Measurements from ENCODE around the gene CORO6.

Gene CORO6

GRCh38 chr17:29614349-29615047 is 8.2 kb downstream of the CORO6 start:
- Histone ChIP-seq H3K4me3 (ENCODE audit: low read depth in 1 of 2, low read length in 2 of 2) (peak overlapping the region in 1 of 2 donors; percentile 69), H3K9ac (ENCODE audit: low read depth in 1 of 2, low read length in 2 of 2) (no peak overlapping the region), H3K4me1 (ENCODE audit: control insufficient read depth in 1 of 2, insufficient read depth in 2 of 2, low read length in 2 of 2) (peaks cover 37 to 45% of the 10 kb centered on the region in 2 donors), H3K27ac (ENCODE audit: low read depth, low read length) (no peak overlapping the region), H3K9me3 (ENCODE audit: control insufficient read depth in 1 of 2, low read length in 2 of 2) (no peaks in the 10 kb centered on the region), H3K27me3 (ENCODE audit: control insufficient read depth in 1 of 2, insufficient read depth in 2 of 2, low read length in 2 of 2) (peaks cover 12 to 38% of the 10 kb centered on the region in 2 donors), H3K36me3 (ENCODE audit: control insufficient read depth in 1 of 2, insufficient read depth in 2 of 2, low read length in 2 of 2) (no peaks in the 10 kb centered on the region)

GRCh38 chr17:29613856-29614255 is 8.9 kb downstream of the CORO6 start:
- H3K4me1 ChIP-seq (ENCODE audit: control insufficient read depth in 1 of 2, insufficient read depth in 2 of 2, low read length in 2 of 2): peaks cover 37 to 45% of the 10 kb centered on the region in 2 donors
- H3K9ac ChIP-seq (ENCODE audit: low read depth in 1 of 2, low read length in 2 of 2): no peak overlapping the region
- H3K4me3 ChIP-seq (ENCODE audit: low read depth in 1 of 2, low read length in 2 of 2): peak overlapping the region; percentile 54 to 62
- no peak overlapping the region for H3K27ac ChIP-seq (ENCODE audit: low read depth, low read length)
- H3K36me3 ChIP-seq (ENCODE audit: control insufficient read depth in 1 of 2, insufficient read depth in 2 of 2, low read length in 2 of 2): no peaks in the 10 kb centered on the region
- H3K9me3 ChIP-seq (ENCODE audit: control insufficient read depth in 1 of 2, low read length in 2 of 2): no peaks in the 10 kb centered on the region
- H3K27me3 ChIP-seq (ENCODE audit: control insufficient read depth in 1 of 2, insufficient read depth in 2 of 2, low read length in 2 of 2): peaks cover 9 to 37% of the 10 kb centered on the region in 2 donors

GRCh38 chr17:29613352-29613837 is 9.3 kb downstream of the CORO6 start:
- Histone ChIP-seq H3K36me3 (ENCODE audit: control insufficient read depth in 1 of 2, insufficient read depth in 2 of 2, low read length in 2 of 2) (no peaks in the 10 kb centered on the region), H3K27me3 (ENCODE audit: control insufficient read depth in 1 of 2, insufficient read depth in 2 of 2, low read length in 2 of 2) (peaks cover 9 to 32% of the 10 kb centered on the region in 2 donors), H3K9me3 (ENCODE audit: control insufficient read depth in 1 of 2, low read length in 2 of 2) (no peaks in the 10 kb centered on the region), H3K4me1 (ENCODE audit: control insufficient read depth in 1 of 2, insufficient read depth in 2 of 2, low read length in 2 of 2) (peaks cover 37 to 45% of the 10 kb centered on the region in 2 donors), H3K27ac (ENCODE audit: low read depth, low read length) (no peak overlapping the region), H3K9ac (ENCODE audit: low read depth in 1 of 2, low read length in 2 of 2) (no peak overlapping the region), H3K4me3 (ENCODE audit: low read depth in 1 of 2, low read length in 2 of 2) (peak overlapping the region; percentile 54 to 62)

- Histone ChIP-seq H3K4me3 (ENCODE audit: low read depth in 1 of 2, low read length in 2 of 2) (no peak overlapping the region), H3K27ac (ENCODE audit: low read depth, low read length) (no peak overlapping the region), H3K9me3 (ENCODE audit: control insufficient read depth in 1 of 2, low read length in 2 of 2) (no peaks in the 10 kb centered on the region), H3K36me3 (ENCODE audit: control insufficient read depth in 1 of 2, insufficient read depth in 2 of 2, low read length in 2 of 2) (no peaks in the 10 kb centered on the region), H3K27me3 (ENCODE audit: control insufficient read depth in 1 of 2, insufficient read depth in 2 of 2, low read length in 2 of 2) (peaks cover 9 to 29% of the 10 kb centered on the region in 2 donors), H3K4me1 (ENCODE audit: control insufficient read depth in 1 of 2, insufficient read depth in 2 of 2, low read length in 2 of 2) (peaks cover 31 to 40% of the 10 kb centered on the region in 2 donors), H3K9ac (ENCODE audit: low read depth in 1 of 2, low read length in 2 of 2) (no peak overlapping the region)
These were observed 10.1 kb downstream of the CORO6 start for GRCh38 chr17:29612404-29613280.

GRCh38 chr17:29612094-29612403 is 10.7 kb downstream of the CORO6 start:
- Histone ChIP-seq H3K4me3 (ENCODE audit: low read depth in 1 of 2, low read length in 2 of 2) (no peak overlapping the region), H3K27ac (ENCODE audit: low read depth, low read length) (no peak overlapping the region), H3K27me3 (ENCODE audit: control insufficient read depth in 1 of 2, insufficient read depth in 2 of 2, low read length in 2 of 2) (peaks cover 9 to 29% of the 10 kb centered on the region in 2 donors), H3K36me3 (ENCODE audit: control insufficient read depth in 1 of 2, insufficient read depth in 2 of 2, low read length in 2 of 2) (no peaks in the 10 kb centered on the region), H3K4me1 (ENCODE audit: control insufficient read depth in 1 of 2, insufficient read depth in 2 of 2, low read length in 2 of 2) (peaks cover 25 to 34% of the 10 kb centered on the region in 2 donors), H3K9me3 (ENCODE audit: control insufficient read depth in 1 of 2, low read length in 2 of 2) (no peaks in the 10 kb centered on the region), H3K9ac (ENCODE audit: low read depth in 1 of 2, low read length in 2 of 2) (no peak overlapping the region)

GRCh38 chr17:29611351-29612093 is 11.2 kb downstream of the CORO6 start:
- H3K4me3 ChIP-seq (ENCODE audit: low read depth in 1 of 2, low read length in 2 of 2): no peak overlapping the region

GRCh38 chr17:29610395-29610794 is 12.3 kb downstream of the CORO6 start:
- Histone ChIP-seq H3K27ac (ENCODE audit: low read depth, low read length) (no peak overlapping the region), H3K4me3 (ENCODE audit: low read depth in 1 of 2, low read length in 2 of 2) (no peak overlapping the region), H3K36me3 (ENCODE audit: control insufficient read depth in 1 of 2, insufficient read depth in 2 of 2, low read length in 2 of 2) (no peaks in the 10 kb centered on the region), H3K27me3 (ENCODE audit: control insufficient read depth in 1 of 2, insufficient read depth in 2 of 2, low read length in 2 of 2) (peaks cover 0 to 14% of the 10 kb centered on the region in 2 donors), H3K4me1 (ENCODE audit: control insufficient read depth in 1 of 2, insufficient read depth in 2 of 2, low read length in 2 of 2) (peaks cover 14 to 19% of the 10 kb centered on the region in 2 donors), H3K9me3 (ENCODE audit: control insufficient read depth in 1 of 2, low read length in 2 of 2) (no peaks in the 10 kb centered on the region), H3K9ac (ENCODE audit: low read depth in 1 of 2, low read length in 2 of 2) (no peak overlapping the region)

More at GRCh38 chr17:29611351-29612093, 11.2 kb downstream of the CORO6 start:
- no peaks in the 10 kb centered on the region for H3K36me3 ChIP-seq (ENCODE audit: control insufficient read depth in 1 of 2, insufficient read depth in 2 of 2, low read length in 2 of 2)
- peaks cover 7 to 23% of the 10 kb centered on the region in 2 donors for H3K27me3 ChIP-seq (ENCODE audit: control insufficient read depth in 1 of 2, insufficient read depth in 2 of 2, low read length in 2 of 2)
- peaks cover 20 to 29% of the 10 kb centered on the region in 2 donors for H3K4me1 ChIP-seq (ENCODE audit: control insufficient read depth in 1 of 2, insufficient read depth in 2 of 2, low read length in 2 of 2)
- H3K9ac ChIP-seq (ENCODE audit: low read depth in 1 of 2, low read length in 2 of 2): no peak overlapping the region
- no peaks in the 10 kb centered on the region for H3K9me3 ChIP-seq (ENCODE audit: control insufficient read depth in 1 of 2, low read length in 2 of 2)
- H3K27ac ChIP-seq (ENCODE audit: low read depth, low read length): no peak overlapping the region

GRCh38 chr17:29608986-29609385 is 13.7 kb downstream of the CORO6 start:
- peaks cover 0 to 4% of the 10 kb centered on the region in 2 donors for H3K27me3 ChIP-seq (ENCODE audit: control insufficient read depth in 1 of 2, insufficient read depth in 2 of 2, low read length in 2 of 2)
- no peak overlapping the region for H3K9ac ChIP-seq (ENCODE audit: low read depth in 1 of 2, low read length in 2 of 2)
- no peak overlapping the region for H3K27ac ChIP-seq (ENCODE audit: low read depth, low read length)
- no peaks in the 10 kb centered on the region for H3K36me3 ChIP-seq (ENCODE audit: control insufficient read depth in 1 of 2, insufficient read depth in 2 of 2, low read length in 2 of 2)
- H3K9me3 ChIP-seq (ENCODE audit: control insufficient read depth in 1 of 2, low read length in 2 of 2): no peaks in the 10 kb centered on the region
- H3K4me1 ChIP-seq (ENCODE audit: control insufficient read depth in 1 of 2, insufficient read depth in 2 of 2, low read length in 2 of 2): peaks cover 6% of the 10 kb centered on the region in 2 donors
- H3K4me3 ChIP-seq (ENCODE audit: low read depth in 1 of 2, low read length in 2 of 2): no peak overlapping the region

- H3K36me3 ChIP-seq (ENCODE audit: control insufficient read depth in 1 of 2, insufficient read depth in 2 of 2, low read length in 2 of 2): no peaks in the 10 kb centered on the region
- no peak overlapping the region for H3K9ac ChIP-seq (ENCODE audit: low read depth in 1 of 2, low read length in 2 of 2)
- no peak overlapping the region for H3K4me3 ChIP-seq (ENCODE audit: low read depth in 1 of 2, low read length in 2 of 2)
These were observed 15.0 kb downstream of the CORO6 start for GRCh38 chr17:29607557-29608195.

More at GRCh38 chr17:29607557-29608195, 15.0 kb downstream of the CORO6 start:
- Histone ChIP-seq H3K4me1 (ENCODE audit: control insufficient read depth in 1 of 2, insufficient read depth in 2 of 2, low read length in 2 of 2) (no peaks in the 10 kb centered on the region), H3K27ac (ENCODE audit: low read depth, low read length) (no peak overlapping the region), H3K9me3 (ENCODE audit: control insufficient read depth in 1 of 2, low read length in 2 of 2) (no peaks in the 10 kb centered on the region), H3K27me3 (ENCODE audit: control insufficient read depth in 1 of 2, insufficient read depth in 2 of 2, low read length in 2 of 2) (no peaks in the 10 kb centered on the region)

All from duodenal mucosa (tissue), 2 donors.